ENCODE measurements around the gene TECR. TPM values are rescaled to one million over a fixed set of nuclear protein-coding genes. Genes with fewer than 3 reads are reported as not detected.
A peak's percentile ranks its signal among the peaks of the same experiment; 100 is the strongest.

Gene TECR
- total RNA-seq, 3 donors from 2014 or later (not counting 1 experiment from before 2014, with no cell fraction given), result 123 to 158 (median 131) TPM

DNA sequence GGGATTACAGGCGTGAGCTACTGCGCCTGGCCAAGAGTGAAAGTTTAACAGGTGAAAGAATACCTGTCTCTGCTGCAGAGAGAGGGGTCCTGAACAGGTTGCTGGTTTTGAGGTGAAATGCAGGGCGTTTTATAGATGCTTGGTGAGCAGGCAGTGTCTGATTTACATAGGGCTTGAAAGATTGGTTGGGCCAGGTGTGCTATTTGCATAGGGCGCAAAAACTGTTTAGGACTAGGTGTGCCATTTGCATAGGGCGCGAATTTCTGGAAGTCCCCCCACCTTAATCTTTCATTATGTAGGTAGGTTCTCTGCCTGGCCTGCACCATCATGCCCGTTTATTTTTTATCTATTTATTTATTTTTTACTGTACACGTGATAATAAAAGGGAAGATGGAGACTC lies 47.0 kb downstream of the TECR start:
- no peaks in the 10 kb centered on the region for H3K36me3 ChIP-seq (ENCODE audit: control insufficient read depth, insufficient read depth, low read length)
- no peak overlapping the region for H3K4me3 Mint-ChIP-seq
- no peak overlapping the region for H3K27ac Mint-ChIP-seq
- no peak for DNase-seq
- H3K4me3 ChIP-seq (ENCODE audit: low read length), result no peak overlapping the region
- no peak overlapping the region for H3K27ac ChIP-seq (ENCODE audit: low read length)
- H3K27me3 ChIP-seq (ENCODE audit: control insufficient read depth, insufficient read depth, low read length), result no peaks in the 10 kb centered on the region
- TF ChIP-seq, protein P1, sequence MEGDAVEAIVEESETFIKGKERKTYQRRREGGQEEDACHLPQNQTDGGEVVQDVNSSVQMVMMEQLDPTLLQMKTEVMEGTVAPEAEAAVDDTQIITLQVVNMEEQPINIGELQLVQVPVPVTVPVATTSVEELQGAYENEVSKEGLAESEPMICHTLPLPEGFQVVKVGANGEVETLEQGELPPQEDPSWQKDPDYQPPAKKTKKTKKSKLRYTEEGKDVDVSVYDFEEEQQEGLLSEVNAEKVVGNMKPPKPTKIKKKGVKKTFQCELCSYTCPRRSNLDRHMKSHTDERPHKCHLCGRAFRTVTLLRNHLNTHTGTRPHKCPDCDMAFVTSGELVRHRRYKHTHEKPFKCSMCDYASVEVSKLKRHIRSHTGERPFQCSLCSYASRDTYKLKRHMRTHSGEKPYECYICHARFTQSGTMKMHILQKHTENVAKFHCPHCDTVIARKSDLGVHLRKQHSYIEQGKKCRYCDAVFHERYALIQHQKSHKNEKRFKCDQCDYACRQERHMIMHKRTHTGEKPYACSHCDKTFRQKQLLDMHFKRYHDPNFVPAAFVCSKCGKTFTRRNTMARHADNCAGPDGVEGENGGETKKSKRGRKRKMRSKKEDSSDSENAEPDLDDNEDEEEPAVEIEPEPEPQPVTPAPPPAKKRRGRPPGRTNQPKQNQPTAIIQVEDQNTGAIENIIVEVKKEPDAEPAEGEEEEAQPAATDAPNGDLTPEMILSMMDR (IDR thresholded peaks at IDR 0.05), result no peak
- no peak for ATAC-seq
- intact Hi-C loops (cut with micrococcal nuclease), result no loop called here
- no peaks in the 10 kb centered on the region for H3K27me3 Mint-ChIP-seq (ENCODE audit: low read depth in 2 of 2)
- peaks cover 16% of the 10 kb centered on the region for H3K4me1 ChIP-seq (ENCODE audit: control insufficient read depth, insufficient read depth, low read length)
- H3K9me3 ChIP-seq (ENCODE audit: control insufficient read depth, insufficient read depth, low read length), result no peaks in the 10 kb centered on the region
- WGBS (ENCODE audit: insufficient coverage), result 89% methylated on average over 5 of the region's 8 CpGs
- H3K4me1 Mint-ChIP-seq, result peaks cover 12 to 13% of the 10 kb centered on the region in 2 donors
- H3K9me3 Mint-ChIP-seq, result no peaks in the 10 kb centered on the region
- no peaks in the 10 kb centered on the region for H3K36me3 Mint-ChIP-seq

- WGBS (ENCODE audit: insufficient coverage), result 63% methylated on average over 5 of the region's 5 CpGs
- ATAC-seq (no peak), DNase-seq (no peak)
- Mint-ChIP-seq H3K4me3 (no peak overlapping the region), H3K9me3 (no peaks in the 10 kb centered on the region), H3K27ac (no peak overlapping the region), H3K36me3 (no peaks in the 10 kb centered on the region), H3K4me1 (peaks cover 6 to 8% of the 10 kb centered on the region in 2 donors), H3K27me3 (ENCODE audit: low read depth in 2 of 2) (no peaks in the 10 kb centered on the region)
- H3K9me3 ChIP-seq (ENCODE audit: control insufficient read depth, insufficient read depth, low read length), result no peaks in the 10 kb centered on the region
- peaks cover 11% of the 10 kb centered on the region for H3K4me1 ChIP-seq (ENCODE audit: control insufficient read depth, insufficient read depth, low read length)
- H3K4me3 ChIP-seq (ENCODE audit: low read length), result no peak overlapping the region
- intact Hi-C loops (cut with micrococcal nuclease), result no loop called here
- no peak overlapping the region for H3K27ac ChIP-seq (ENCODE audit: low read length)
- TF ChIP-seq, protein P1 (IDR thresholded peaks at IDR 0.05), result no peak
- H3K27me3 ChIP-seq (ENCODE audit: control insufficient read depth, insufficient read depth, low read length), result no peaks in the 10 kb centered on the region
- no peaks in the 10 kb centered on the region for H3K36me3 ChIP-seq (ENCODE audit: control insufficient read depth, insufficient read depth, low read length)
Measured at GRCh38 chr19:14577264-14577663, 47.9 kb downstream of the TECR start.

GRCh38 chr19:14577885-14578427 lies 48.6 kb downstream of the TECR start:
- Histone ChIP-seq H3K9me3 (ENCODE audit: control insufficient read depth, insufficient read depth, low read length) (no peaks in the 10 kb centered on the region), H3K4me1 (ENCODE audit: control insufficient read depth, insufficient read depth, low read length) (peaks cover 7% of the 10 kb centered on the region), H3K4me3 (ENCODE audit: low read length) (no peak overlapping the region), H3K36me3 (ENCODE audit: control insufficient read depth, insufficient read depth, low read length) (no peaks in the 10 kb centered on the region), H3K27me3 (ENCODE audit: control insufficient read depth, insufficient read depth, low read length) (no peaks in the 10 kb centered on the region), H3K27ac (ENCODE audit: low read length) (no peak overlapping the region)
- Mint-ChIP-seq H3K4me1 (peaks cover 6 to 8% of the 10 kb centered on the region in 2 donors), H3K36me3 (no peaks in the 10 kb centered on the region), H3K9me3 (no peaks in the 10 kb centered on the region), H3K27ac (no peak overlapping the region), H3K27me3 (ENCODE audit: low read depth in 2 of 2) (no peaks in the 10 kb centered on the region), H3K4me3 (no peak overlapping the region)
- ATAC-seq (no peak), DNase-seq (no peak)
- intact Hi-C loops (cut with micrococcal nuclease), result no loop called here
- TF ChIP-seq, protein P1 (IDR thresholded peaks at IDR 0.05), result no peak
- WGBS (ENCODE audit: insufficient coverage), result 50% methylated on average over 5 of the region's 6 CpGs

DNA sequence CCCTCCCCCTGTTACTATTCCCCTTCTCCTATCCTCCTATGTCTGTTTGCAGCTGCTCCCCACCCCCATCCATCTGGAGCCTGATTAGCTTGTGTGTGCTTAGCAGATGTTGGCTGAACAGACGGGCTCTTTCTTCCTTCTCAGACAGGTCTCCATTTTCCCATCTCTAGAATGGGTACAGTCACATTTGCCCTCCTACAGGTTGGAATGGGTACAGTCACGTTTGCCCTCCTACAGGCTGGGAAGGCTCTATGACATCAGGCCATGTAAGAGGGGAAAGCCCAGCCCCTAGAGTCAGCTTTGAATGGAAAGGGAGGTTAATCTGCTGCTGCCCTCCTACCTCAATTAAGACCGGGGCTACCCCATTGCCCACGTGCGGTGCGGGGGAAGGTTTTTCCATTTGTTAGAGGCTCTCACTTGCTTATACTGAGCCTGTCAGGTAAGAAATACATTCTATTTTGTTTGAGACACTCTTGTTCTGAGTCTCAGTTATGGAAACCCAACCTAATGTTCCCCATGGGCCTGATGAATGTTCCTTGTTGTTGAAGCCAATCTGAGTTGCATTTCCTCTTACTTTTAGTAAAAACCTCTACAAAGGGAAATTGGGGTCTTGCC lies 51.3 kb downstream of the TECR start:
- no peak for ATAC-seq
- Histone ChIP-seq H3K36me3 (ENCODE audit: control insufficient read depth, insufficient read depth, low read length) (no peaks in the 10 kb centered on the region), H3K4me1 (ENCODE audit: control insufficient read depth, insufficient read depth, low read length) (no peaks in the 10 kb centered on the region), H3K4me3 (ENCODE audit: low read length) (no peak overlapping the region), H3K27ac (ENCODE audit: low read length) (no peak overlapping the region), H3K9me3 (ENCODE audit: control insufficient read depth, insufficient read depth, low read length) (no peaks in the 10 kb centered on the region), H3K27me3 (ENCODE audit: control insufficient read depth, insufficient read depth, low read length) (no peaks in the 10 kb centered on the region)
- intact Hi-C loops (cut with micrococcal nuclease), result no loop called here
- no peaks in the 10 kb centered on the region for H3K9me3 Mint-ChIP-seq
- peak in 1 of 2 donors; percentile 18 for DNase-seq
- no peak overlapping the region for H3K4me3 Mint-ChIP-seq
- H3K36me3 Mint-ChIP-seq, result no peaks in the 10 kb centered on the region
- H3K27ac Mint-ChIP-seq, result no peak overlapping the region
- TF ChIP-seq, protein P1 (IDR thresholded peaks at IDR 0.05), result no peak
- WGBS (ENCODE audit: insufficient coverage), result 77% methylated on average over 6 of the region's 6 CpGs
- H3K27me3 Mint-ChIP-seq (ENCODE audit: low read depth in 2 of 2), result no peaks in the 10 kb centered on the region
- H3K4me1 Mint-ChIP-seq, result no peaks in the 10 kb centered on the region

Measured in natural killer cell (primary cell).